SH-SY5Y (cell line): Measurements from ENCODE around the gene ERG28.

ENCODE experiments used
- GATA2 ChIP-seq: IDR thresholded peaks from 2 replicates; pipeline ENCODE4 v1.6.1; 2011; ENCODE audit warnings: mild to moderate bottlenecking, low read depth, low read length
- GATA3 ChIP-seq: IDR thresholded peaks from 2 replicates; pipeline ENCODE4 v1.6.1; 2011; ENCODE audit warnings: low read depth, mild to moderate bottlenecking, low read length, moderate library complexity

DNA sequence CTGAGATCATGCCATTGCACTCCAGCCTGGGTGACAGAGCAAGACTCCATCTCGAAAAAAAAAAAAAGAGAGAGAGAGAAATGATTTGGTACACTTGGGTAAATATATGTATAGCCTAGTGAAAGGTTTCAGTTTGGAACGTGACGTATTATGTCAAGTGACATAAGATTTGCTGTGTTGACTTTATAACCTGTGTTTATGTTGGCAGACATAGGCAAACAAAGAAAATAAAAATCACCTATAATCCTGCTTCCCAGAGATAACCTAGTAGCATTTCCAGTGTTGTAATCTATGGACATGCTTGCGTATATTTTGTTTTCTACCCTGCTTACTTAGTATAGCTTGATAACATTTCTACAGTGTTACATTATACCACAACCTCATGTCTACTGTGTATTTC is 16.7 kb downstream of the ERG28 start:
- TF ChIP-seq GATA3 (no peak), GATA2 (no peak)
